OCI-LY7 (cell line): ENCODE results near the gene DBNDD2.

Experiments
- EZH2phosphoT487 ChIP-seq: fragments of 200-600 bp; sonication (generic); IDR thresholded peaks from 2 replicates; pipeline ENCODE4 v1.6.1; 2018; ENCODE audit warnings: low read depth, borderline replicate concordance, mild to moderate bottlenecking, mixed run types, antibody characterized with exemption, low read length, moderate library complexity, mixed read lengths
- TF ChIP-seq, protein P1 (sequence below): fragments of 200-600 bp; sonication (generic); conservative IDR thresholded peaks from 2 replicates; pipeline ENCODE4 v1.5.1; 2014; ENCODE audit warnings: mild to moderate bottlenecking, antibody characterized with exemption, low read length, moderate library complexity, mixed read lengths

DNA sequence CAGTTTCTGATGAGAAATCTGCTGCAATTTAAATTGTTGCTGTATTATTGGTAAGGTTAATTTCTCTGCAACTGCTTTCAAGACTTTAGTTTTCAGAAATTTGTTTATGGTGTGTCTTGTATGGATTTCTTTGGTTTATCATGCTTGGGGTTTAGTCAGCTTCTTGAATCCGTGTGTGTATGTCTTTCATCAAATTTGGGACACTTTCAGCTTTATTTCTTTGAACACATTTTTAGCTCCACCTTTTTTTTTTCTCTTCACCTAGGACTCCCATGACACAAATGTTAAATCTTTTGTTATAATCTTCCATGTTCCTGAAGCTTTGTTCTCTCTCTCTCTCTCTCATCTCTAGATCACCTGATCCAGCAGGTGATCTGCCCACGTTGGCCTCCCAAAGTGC is 16.5 kb upstream of the DBNDD2 start:
- no peak for TF ChIP-seq EZH2phosphoT487
- TF ChIP-seq, protein P1, sequence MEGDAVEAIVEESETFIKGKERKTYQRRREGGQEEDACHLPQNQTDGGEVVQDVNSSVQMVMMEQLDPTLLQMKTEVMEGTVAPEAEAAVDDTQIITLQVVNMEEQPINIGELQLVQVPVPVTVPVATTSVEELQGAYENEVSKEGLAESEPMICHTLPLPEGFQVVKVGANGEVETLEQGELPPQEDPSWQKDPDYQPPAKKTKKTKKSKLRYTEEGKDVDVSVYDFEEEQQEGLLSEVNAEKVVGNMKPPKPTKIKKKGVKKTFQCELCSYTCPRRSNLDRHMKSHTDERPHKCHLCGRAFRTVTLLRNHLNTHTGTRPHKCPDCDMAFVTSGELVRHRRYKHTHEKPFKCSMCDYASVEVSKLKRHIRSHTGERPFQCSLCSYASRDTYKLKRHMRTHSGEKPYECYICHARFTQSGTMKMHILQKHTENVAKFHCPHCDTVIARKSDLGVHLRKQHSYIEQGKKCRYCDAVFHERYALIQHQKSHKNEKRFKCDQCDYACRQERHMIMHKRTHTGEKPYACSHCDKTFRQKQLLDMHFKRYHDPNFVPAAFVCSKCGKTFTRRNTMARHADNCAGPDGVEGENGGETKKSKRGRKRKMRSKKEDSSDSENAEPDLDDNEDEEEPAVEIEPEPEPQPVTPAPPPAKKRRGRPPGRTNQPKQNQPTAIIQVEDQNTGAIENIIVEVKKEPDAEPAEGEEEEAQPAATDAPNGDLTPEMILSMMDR: no peak
